GM21447 (cell line): ENCODE results near the gene TAF1.
A peak's percentile ranks its signal among the peaks of the same experiment; 100 is the strongest.
"Not testable (repeated sequence)": the region's sequence is repeated elsewhere in the genome, so short reads cannot be mapped to it uniquely, and the experiment has no call there.

Experiments
- ATAC-seq: cut with Tn5 transposase; IDR thresholded peaks from one replicate; pipeline ENCODE4 v1.9.1; 2021; ENCODE audit not compliant: unreplicated experiment

Gene TAF1, protein sequence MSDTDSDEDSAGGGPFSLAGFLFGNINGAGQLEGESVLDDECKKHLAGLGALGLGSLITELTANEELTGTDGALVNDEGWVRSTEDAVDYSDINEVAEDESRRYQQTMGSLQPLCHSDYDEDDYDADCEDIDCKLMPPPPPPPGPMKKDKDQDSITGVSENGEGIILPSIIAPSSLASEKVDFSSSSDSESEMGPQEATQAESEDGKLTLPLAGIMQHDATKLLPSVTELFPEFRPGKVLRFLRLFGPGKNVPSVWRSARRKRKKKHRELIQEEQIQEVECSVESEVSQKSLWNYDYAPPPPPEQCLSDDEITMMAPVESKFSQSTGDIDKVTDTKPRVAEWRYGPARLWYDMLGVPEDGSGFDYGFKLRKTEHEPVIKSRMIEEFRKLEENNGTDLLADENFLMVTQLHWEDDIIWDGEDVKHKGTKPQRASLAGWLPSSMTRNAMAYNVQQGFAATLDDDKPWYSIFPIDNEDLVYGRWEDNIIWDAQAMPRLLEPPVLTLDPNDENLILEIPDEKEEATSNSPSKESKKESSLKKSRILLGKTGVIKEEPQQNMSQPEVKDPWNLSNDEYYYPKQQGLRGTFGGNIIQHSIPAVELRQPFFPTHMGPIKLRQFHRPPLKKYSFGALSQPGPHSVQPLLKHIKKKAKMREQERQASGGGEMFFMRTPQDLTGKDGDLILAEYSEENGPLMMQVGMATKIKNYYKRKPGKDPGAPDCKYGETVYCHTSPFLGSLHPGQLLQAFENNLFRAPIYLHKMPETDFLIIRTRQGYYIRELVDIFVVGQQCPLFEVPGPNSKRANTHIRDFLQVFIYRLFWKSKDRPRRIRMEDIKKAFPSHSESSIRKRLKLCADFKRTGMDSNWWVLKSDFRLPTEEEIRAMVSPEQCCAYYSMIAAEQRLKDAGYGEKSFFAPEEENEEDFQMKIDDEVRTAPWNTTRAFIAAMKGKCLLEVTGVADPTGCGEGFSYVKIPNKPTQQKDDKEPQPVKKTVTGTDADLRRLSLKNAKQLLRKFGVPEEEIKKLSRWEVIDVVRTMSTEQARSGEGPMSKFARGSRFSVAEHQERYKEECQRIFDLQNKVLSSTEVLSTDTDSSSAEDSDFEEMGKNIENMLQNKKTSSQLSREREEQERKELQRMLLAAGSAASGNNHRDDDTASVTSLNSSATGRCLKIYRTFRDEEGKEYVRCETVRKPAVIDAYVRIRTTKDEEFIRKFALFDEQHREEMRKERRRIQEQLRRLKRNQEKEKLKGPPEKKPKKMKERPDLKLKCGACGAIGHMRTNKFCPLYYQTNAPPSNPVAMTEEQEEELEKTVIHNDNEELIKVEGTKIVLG (N-terminal part only)

GRCh38 chrX:71365875-71366673 is at the start of gene TAF1:
Gene TAF1 (plus strand): TSS chrX:71366357. CDS start chrX:71366375, 18 bp downstream.
- peak; percentile 90 for ATAC-seq

DNA sequence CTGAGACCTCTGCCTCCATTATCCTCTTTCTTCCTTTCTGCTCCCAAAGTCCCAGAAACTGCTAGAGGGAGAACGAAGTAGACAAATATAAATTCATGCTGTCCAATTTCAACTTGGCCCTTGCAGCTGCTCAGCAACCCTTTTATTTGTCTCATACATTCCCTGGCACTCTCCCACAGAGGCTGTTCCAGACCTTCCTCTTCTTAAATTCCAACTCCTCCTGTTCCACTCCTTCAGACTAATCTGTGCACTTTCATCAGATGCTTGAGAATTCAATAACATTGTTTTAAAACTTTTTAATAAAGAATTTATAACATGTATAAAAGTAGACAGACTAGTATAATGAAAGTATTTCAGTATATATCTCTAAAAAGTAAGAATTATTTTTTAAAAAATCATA is 49.2 kb upstream of the TAF1 start:
- not testable (repeated sequence) for ATAC-seq

GRCh38 chrX:71320126-71320525 is 46.0 kb upstream of the TAF1 start:
- ATAC-seq: no peak

GRCh38 chrX:71321731-71322130 is 44.4 kb upstream of the TAF1 start:
- no peak for ATAC-seq

- ATAC-seq: not testable (repeated sequence)
Measured at GRCh38 chrX:71324452-71324851, 41.7 kb upstream of the TAF1 start.

DNA sequence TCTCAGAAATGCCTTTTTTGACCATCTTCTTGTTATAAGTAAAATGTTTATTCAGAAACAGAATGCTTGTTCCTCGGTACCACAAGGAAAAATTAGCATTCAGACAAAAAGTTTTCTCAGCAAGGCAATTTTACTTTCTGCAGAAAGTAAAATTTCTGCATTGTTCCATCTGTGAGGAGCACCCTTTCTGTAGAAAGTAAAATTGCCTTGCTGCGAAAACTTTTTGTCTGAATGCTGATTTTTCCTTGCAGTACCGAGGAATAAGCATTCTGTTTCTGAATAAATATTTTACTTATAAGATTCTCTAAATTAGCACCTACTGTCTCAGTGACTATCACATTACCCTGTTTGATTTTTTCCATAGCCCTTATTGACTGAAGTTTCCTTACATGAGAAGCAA is 39.8 kb upstream of the TAF1 start:
- ATAC-seq: no peak

DNA sequence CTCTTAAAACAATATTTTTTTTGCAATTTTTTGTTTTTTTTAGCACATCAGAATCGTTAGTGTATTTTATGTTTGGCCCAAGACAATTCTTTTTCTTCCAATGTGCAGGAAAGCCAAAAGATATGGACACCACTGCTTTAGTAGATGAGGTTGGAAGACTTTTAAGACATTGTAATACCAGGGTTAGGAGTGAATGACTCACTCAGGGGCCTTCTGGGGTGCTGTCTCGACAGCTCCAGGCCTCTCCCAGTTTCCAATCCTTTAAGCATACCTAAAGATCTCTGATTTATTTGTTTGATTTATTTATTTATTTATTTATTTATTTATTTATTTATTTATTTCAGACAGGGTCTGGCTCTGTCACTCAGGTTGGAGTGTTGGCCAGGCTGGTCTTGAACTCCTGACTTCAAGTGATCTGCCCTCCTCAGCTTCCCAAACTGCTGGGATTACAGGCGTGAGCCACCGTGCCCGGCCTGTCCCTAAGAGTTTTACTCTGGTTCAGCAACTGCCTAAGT is 16.9 kb upstream of the TAF1 start:
- ATAC-seq: not testable (repeated sequence)

DNA sequence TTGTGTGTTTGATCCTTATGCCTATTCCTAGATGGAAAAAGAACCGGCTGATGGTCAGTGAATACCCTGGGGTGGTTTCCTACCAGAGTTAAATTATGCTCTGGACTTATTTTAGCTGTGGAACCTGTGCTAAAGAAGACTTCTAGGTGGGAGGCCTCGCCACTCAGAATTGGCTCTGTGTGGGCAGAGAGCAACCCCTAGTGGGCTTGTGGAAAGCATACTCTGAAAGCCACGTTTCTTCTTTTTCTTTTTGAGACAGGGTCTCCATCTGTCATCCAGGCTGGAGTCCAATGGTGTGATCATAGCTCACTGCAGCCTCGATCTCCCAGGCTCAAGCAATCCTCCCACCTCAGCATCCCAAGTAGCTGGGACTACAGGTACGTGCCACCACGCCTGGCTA is 16.3 kb upstream of the TAF1 start:
- not testable (repeated sequence) for ATAC-seq

DNA sequence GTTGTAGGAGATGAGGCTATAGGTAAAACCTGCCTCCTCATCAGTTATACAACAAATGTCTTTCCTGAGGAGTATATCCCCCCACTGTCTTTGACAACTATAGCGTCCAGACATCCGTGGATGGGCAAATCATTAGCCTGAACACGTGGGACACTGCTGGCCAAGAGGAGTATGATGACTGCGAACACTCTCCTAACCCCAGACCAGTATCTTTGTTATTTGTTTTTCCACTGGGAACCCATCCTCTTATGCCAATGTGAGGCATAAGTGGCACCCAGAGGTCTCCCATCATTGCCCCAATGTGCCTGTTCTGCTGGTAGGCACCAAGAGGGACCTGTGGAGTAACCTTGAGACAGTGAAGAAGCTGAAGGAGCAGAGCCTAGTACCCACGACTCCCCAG is 13.7 kb upstream of the TAF1 start:
- ATAC-seq: not testable (repeated sequence)

DNA sequence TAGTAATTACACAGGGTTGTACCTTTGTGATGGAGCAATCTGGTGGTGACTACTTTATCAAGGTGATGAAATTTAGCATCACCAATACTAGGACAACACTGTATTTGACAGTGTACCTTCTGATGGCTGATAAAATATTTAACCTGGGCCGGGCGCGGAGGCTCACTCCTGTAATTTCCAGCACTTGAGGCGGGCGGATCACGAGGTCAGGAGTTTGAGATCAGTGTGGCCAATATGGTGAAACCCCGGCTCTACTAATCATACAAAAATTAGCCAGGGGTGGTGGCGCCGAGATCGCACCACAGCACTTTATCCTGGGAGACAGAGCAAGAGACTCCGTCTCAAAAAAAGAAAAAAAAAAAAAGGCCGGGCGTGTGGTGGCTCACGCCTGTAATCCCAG is 1.9 kb upstream of the TAF1 start:
- no peak for ATAC-seq

GRCh38 chrX:71365356-71365874 is 742 bp upstream of the TAF1 start:
- peak; percentile 2 for ATAC-seq

GRCh38 chrX:71366674-71367256 is 608 bp downstream of the TAF1 start:
- peak; percentile 6 for ATAC-seq

DNA sequence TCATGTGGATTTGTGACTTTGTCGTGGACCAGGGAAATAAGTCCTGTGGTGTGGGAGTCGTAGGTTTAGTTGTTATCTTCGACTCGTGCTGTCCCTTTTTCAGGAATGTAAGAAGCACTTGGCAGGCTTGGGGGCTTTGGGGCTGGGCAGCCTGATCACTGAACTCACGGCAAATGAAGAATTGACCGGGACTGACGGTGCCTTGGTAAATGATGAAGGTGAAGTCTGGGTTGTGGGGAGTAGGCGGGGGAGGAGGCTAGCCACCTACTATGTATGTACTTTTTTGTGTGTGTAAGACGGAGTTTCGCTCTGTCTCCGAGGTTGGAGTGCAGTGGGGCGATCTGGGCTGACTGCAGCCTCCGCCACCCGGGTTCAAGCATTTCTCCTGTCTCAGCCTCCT is 1.2 kb downstream of the TAF1 start:
- no peak for ATAC-seq

- ATAC-seq: no peak
Measured at GRCh38 chrX:71372388-71372787, 6.2 kb downstream of the TAF1 start.

- ATAC-seq: no peak
Measured at GRCh38 chrX:71378732-71379131, 12.6 kb downstream of the TAF1 start.

- ATAC-seq: not testable (repeated sequence)
Measured at GRCh38 chrX:71391725-71392124, 25.6 kb downstream of the TAF1 start.

GRCh38 chrX:71393919-71394318 is 27.8 kb downstream of the TAF1 start:
- ATAC-seq: no peak

DNA sequence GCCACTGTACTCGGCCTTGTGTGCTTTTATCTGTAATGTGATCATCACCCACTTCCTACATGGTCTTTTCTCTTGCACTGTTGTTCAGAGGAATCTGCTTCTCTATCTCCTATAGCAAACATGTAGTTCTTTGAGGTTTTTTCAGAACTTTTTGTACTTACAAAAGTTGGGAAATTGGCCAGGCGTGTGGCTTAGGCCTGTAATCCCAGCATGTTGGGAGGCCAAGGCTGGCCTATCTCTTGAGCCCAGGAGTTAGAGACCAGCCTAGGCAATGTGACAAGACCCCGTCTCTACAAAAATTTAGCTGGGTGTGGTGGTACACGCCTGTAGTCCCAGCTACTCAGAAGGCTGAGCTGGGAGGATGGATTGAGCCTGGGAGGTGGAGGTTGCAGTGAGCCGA is 30.4 kb downstream of the TAF1 start:
- ATAC-seq: no peak

DNA sequence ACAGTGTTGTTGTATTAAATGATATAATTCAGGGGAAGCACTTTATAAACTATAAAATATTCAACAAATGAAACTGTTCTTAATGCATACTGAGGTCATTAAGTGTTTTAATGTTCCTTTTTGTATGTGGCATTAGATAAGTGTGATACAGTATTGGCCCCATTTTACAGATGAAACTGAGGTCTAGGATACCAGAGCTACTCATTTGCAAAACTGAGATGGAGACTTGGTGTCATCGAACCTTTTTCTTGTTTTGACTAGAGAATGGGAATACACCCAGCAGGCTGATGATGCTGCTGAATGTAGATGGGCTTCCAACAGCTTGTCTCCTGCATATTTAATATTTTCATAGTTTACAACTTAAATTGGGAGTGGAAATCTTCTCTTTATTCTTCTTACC is 34.6 kb downstream of the TAF1 start:
- ATAC-seq: no peak
